GM18526 (cell line): Measurements from ENCODE around the gene PLRG1.

ENCODE experiments used
- POLR2A ChIP-seq: IDR thresholded peaks from 3 replicates; pipeline ENCODE4 v1.6.1; 2011; ENCODE audit not compliant: insufficient read length; ENCODE audit errors: extremely low read depth

Gene PLRG1

GRCh38 chr4:154579927-154580326, 29.7 kb upstream of the PLRG1 start:
- TF ChIP-seq POLR2A, result no peak

GRCh38 chr4:154578919-154579318, 28.7 kb upstream of the PLRG1 start:
- no peak for TF ChIP-seq POLR2A

GRCh38 chr4:154577324-154577723, 27.1 kb upstream of the PLRG1 start:
- TF ChIP-seq POLR2A, result no peak

- TF ChIP-seq POLR2A, result no peak
Measured at GRCh38 chr4:154574311-154574710, 24.1 kb upstream of the PLRG1 start.

- TF ChIP-seq POLR2A, result no peak
Measured at GRCh38 chr4:154573190-154573870, 23.1 kb upstream of the PLRG1 start.

- no peak for TF ChIP-seq POLR2A
Measured at GRCh38 chr4:154569584-154569983, 19.4 kb upstream of the PLRG1 start.

GRCh38 chr4:154569028-154569427, 18.8 kb upstream of the PLRG1 start:
- TF ChIP-seq POLR2A, result no peak

- TF ChIP-seq POLR2A, result no peak
Measured at GRCh38 chr4:154566639-154567204, 16.5 kb upstream of the PLRG1 start.

GRCh38 chr4:154565704-154566103, 15.5 kb upstream of the PLRG1 start:
- TF ChIP-seq POLR2A, result no peak

GRCh38 chr4:154564311-154564710, 14.1 kb upstream of the PLRG1 start:
- TF ChIP-seq POLR2A, result no peak

- no peak for TF ChIP-seq POLR2A
Measured at GRCh38 chr4:154562697-154563254, 12.6 kb upstream of the PLRG1 start, which contains the start of gene FGB. TSS of gene FGB (plus strand) at chr4:154563011. CDS start at chr4:154563019, 8 bp downstream.

GRCh38 chr4:154560824-154561231, 10.6 kb upstream of the PLRG1 start:
- TF ChIP-seq POLR2A, result no peak

- no peak for TF ChIP-seq POLR2A
Measured at GRCh38 chr4:154560419-154560801, 10.2 kb upstream of the PLRG1 start.

- TF ChIP-seq POLR2A, result no peak
Measured at GRCh38 chr4:154559494-154560418, 9.6 kb upstream of the PLRG1 start.

GRCh38 chr4:154559141-154559493, 8.9 kb upstream of the PLRG1 start:
- no peak for TF ChIP-seq POLR2A
